Astrocyte (in vitro differentiated cells and primary cell): Measurements from ENCODE around the gene ATG4C.

Experiments
- EZH2 ChIP-seq: IDR thresholded peaks from 2 replicates; pipeline ENCODE4 v1.6.1; 2012; ENCODE audit warnings: mild to moderate bottlenecking, low read length, inconsistent platforms; ENCODE audit not compliant: insufficient read depth
- TF ChIP-seq, protein P1 (sequence below): IDR thresholded peaks from 2 replicates; pipeline ENCODE4 v1.5.1; 2011; ENCODE audit warnings: low read depth, mild to moderate bottlenecking, inconsistent platforms, low read length, moderate library complexity; ENCODE audit not compliant: insufficient read depth

DNA sequence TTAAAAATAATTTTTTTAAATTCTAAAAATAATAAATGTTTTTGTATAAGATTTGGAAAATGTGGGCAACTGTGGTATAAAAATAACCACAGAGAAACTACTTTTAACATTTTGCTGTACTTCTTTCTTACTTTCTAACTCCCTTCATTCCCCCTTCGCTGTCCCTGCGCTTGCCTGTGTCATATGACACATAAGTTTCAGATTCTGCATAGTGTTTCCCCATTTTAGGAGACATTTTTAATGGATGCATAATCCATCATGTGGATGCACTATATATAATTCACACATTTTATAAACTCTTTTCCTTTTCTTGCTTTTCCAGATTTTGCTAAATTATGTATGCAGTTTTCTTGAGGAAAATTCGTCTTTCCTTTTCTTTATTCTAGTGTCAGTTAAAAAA is 16.3 kb downstream of the ATG4C start:
- TF ChIP-seq, protein P1, sequence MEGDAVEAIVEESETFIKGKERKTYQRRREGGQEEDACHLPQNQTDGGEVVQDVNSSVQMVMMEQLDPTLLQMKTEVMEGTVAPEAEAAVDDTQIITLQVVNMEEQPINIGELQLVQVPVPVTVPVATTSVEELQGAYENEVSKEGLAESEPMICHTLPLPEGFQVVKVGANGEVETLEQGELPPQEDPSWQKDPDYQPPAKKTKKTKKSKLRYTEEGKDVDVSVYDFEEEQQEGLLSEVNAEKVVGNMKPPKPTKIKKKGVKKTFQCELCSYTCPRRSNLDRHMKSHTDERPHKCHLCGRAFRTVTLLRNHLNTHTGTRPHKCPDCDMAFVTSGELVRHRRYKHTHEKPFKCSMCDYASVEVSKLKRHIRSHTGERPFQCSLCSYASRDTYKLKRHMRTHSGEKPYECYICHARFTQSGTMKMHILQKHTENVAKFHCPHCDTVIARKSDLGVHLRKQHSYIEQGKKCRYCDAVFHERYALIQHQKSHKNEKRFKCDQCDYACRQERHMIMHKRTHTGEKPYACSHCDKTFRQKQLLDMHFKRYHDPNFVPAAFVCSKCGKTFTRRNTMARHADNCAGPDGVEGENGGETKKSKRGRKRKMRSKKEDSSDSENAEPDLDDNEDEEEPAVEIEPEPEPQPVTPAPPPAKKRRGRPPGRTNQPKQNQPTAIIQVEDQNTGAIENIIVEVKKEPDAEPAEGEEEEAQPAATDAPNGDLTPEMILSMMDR: no peak
- no peak for TF ChIP-seq EZH2
